D721Med (cell line): Measurements from ENCODE around the gene ADAMTS6.

Experiments used
- DNase-seq: peaks from one replicate; pipeline ENCODE4 v3.0.0; 2011; ENCODE audit warnings: low spot score; ENCODE audit not compliant: insufficient read length
- FAIRE-seq: peaks from 2 replicates; lab custom pipeline; 2011; peaks lifted over from hg19 to GRCh38; lab: Jason Lieb, UNC
- CTCF ChIP-seq: IDR thresholded peaks from 2 replicates; pipeline ENCODE4 v1.5.1; 2012; ENCODE audit warnings: mild to moderate bottlenecking, control low read depth; ENCODE audit not compliant: insufficient read depth; ENCODE audit errors: missing control alignments

The ADAMTS6 gene

GRCh38 chr5:65462139-65462705 is 19.5 kb downstream of the ADAMTS6 start:
- no peak for TF ChIP-seq CTCF
- FAIRE-seq = no peak
- no peak for DNase-seq

GRCh38 chr5:65461490-65461889 is 20.2 kb downstream of the ADAMTS6 start:
- no peak for TF ChIP-seq CTCF
- FAIRE-seq (no peak), DNase-seq (no peak)

GRCh38 chr5:65459995-65460394 is 21.7 kb downstream of the ADAMTS6 start:
- DNase-seq (no peak), FAIRE-seq (no peak)
- no peak for TF ChIP-seq CTCF

GRCh38 chr5:65455064-65455463 is 26.7 kb downstream of the ADAMTS6 start:
- TF ChIP-seq CTCF = no peak
- DNase-seq (no peak), FAIRE-seq (no peak)

GRCh38 chr5:65451436-65451835 is 30.3 kb downstream of the ADAMTS6 start:
- no peak for DNase-seq
- FAIRE-seq = no peak
- TF ChIP-seq CTCF = no peak

GRCh38 chr5:65446682-65447081 is 35.0 kb downstream of the ADAMTS6 start:
- DNase-seq = no peak
- peak; percentile 53 for FAIRE-seq

More at GRCh38 chr5:65446682-65447081, 35.0 kb downstream of the ADAMTS6 start:
- no peak for TF ChIP-seq CTCF
